HCT116 (cell line): ENCODE results near the gene UBE2D2. TPM values are rescaled to one million over a fixed set of nuclear protein-coding genes. Genes with fewer than 3 reads are reported as not detected.
"Not testable (repeated sequence)": the region's sequence is repeated elsewhere in the genome, so short reads cannot be mapped to it uniquely, and the experiment has no call there.

Source experiments
- ATAC-seq: fragments of 200-7000 bp; cut with Tn5 transposase; 2 replicates; pipeline ENCODE4 v1.9.1; 2020; ENCODE audit warnings: mild to moderate bottlenecking, moderate library complexity
- BruUV-seq: library from RNA; stranded (reverse); fragments of 400-500 nt; replicated peaks from 2 replicates; lab custom pipeline; 2021; lab: Mats Ljungman, UMichigan
- CTCF ChIA-PET: fragments of 300-600 bp; sonication (Branson Sonifier 250); formaldehyde crosslinking; loops from one replicate; lab custom pipeline; 2021; ENCODE audit warnings: antibody characterized with exemption; lab: Charles Lee
- POLR2A ChIA-PET: fragments of 300-600, 350-600 bp; sonication (Branson Sonifier 250); formaldehyde crosslinking; loops from one replicate; lab custom pipeline; 2021; ENCODE audit warnings: antibody characterized with exemption; lab: Charles Lee
- RAD21 ChIA-PET, 2 experiments: fragments of 300-600 bp; sonication (Branson Sonifier 250); formaldehyde crosslinking; loops; one replicate each; lab custom pipeline; 2023; ENCODE audit warnings: low total read pairs in 2 of 2; ENCODE audit not compliant: uncharacterized antibody in 2 of 2, unreplicated experiment in 2 of 2, low non-redundant PET in 1 of 2; lab: Charles Lee
- DNase-seq: peaks from one replicate; pipeline ENCODE4 v3.0.0-alpha.2; 2010; ENCODE audit warnings: low read depth, low spot score
- H2AFZ ChIP-seq: fragments of 200-600 bp; shearing (Covaris generic), sonication (generic); 2 replicates; pipeline ENCODE4 v1.6.1; 2017; ENCODE audit warnings: low read depth, mixed run types, mixed read lengths, antibody characterized with exemption, low read length; ENCODE audit not compliant: poor library complexity, severe bottlenecking
- H3K27ac ChIP-seq: 2 replicates; pipeline ENCODE4 v1.5.1; 2012; ENCODE audit warnings: low read depth, low read length
- H3K27me3 ChIP-seq: fragments of 200-600 bp; sonication (generic); 2 replicates; pipeline ENCODE4 v1.6.1; 2016; ENCODE audit warnings: mixed run types, low read length, mixed read lengths; ENCODE audit not compliant: insufficient read depth
- H3K36me3 ChIP-seq, 2 experiments: fragments of 200-500 bp in 1 of 2; fragments of 200-600 bp in 1 of 2; sonication (Bioruptor generic) in 1 of 2; sonication (generic) in 1 of 2; 2 replicates each; pipeline versions ENCODE4 v1.5.1 to v1.6.1; 2014 to 2016; ENCODE audit warnings: low read length in 2 of 2, inconsistent platforms in 1 of 2, mixed read lengths in 1 of 2, mixed run types in 1 of 2; ENCODE audit not compliant: insufficient read depth in 2 of 2, control insufficient read depth in 1 of 2
- H3K4me1 ChIP-seq, 2 experiments: fragments of 200-600 bp in 1 of 2; sonication (generic) in 1 of 2; 2 replicates each; pipeline versions ENCODE4 v1.5.1 to v1.6.1; 2012 to 2017; ENCODE audit warnings: low read length in 2 of 2, inconsistent platforms in 1 of 2, mild to moderate bottlenecking in 1 of 2, mixed read lengths in 1 of 2, mixed run types in 1 of 2, moderate library complexity in 1 of 2; ENCODE audit not compliant: insufficient read depth in 2 of 2, control insufficient read depth in 1 of 2
- H3K4me2 ChIP-seq: fragments of 200-600 bp; sonication (generic); 2 replicates; pipeline ENCODE4 v1.6.1; 2017; ENCODE audit warnings: mixed run types, low read length, mixed read lengths
- H3K4me3 ChIP-seq, 2 experiments: fragments of 200-600 bp in 1 of 2; sonication (generic) in 1 of 2; replicated peaks in 1 of 2; 2 replicates each; pipeline ENCODE4 v1.5.1; 2011 to 2016; ENCODE audit warnings: low read length in 2 of 2, control low read depth in 1 of 2, low read depth in 1 of 2, mild to moderate bottlenecking in 1 of 2, mixed read lengths in 1 of 2, mixed run types in 1 of 2
- H3K79me2 ChIP-seq: fragments of 200-600 bp; sonication (generic); 2 replicates; pipeline ENCODE4 v1.6.1; 2017; ENCODE audit warnings: mild to moderate bottlenecking, mixed run types, low read length, moderate library complexity, mixed read lengths; ENCODE audit not compliant: insufficient read depth
- H3K9ac ChIP-seq: fragments of 200-600 bp; sonication (generic); 2 replicates; pipeline ENCODE4 v1.6.1; 2016; ENCODE audit warnings: low read length, mixed read lengths
- H3K9me2 ChIP-seq: fragments of 200-600 bp; sonication (generic), shearing (Covaris generic); 2 replicates; pipeline ENCODE4 v1.6.1; 2017; ENCODE audit warnings: mixed run types, mild to moderate bottlenecking, moderate library complexity; ENCODE audit not compliant: insufficient read depth
- H3K9me3 ChIP-seq, 2 experiments: fragments of 200-500 bp in 1 of 2; fragments of 200-600 bp in 1 of 2; sonication (Bioruptor generic) in 1 of 2; sonication (generic) in 1 of 2; 2 replicates each; pipeline ENCODE4 v1.6.1; 2014 to 2017; ENCODE audit warnings: low read length in 2 of 2, mixed read lengths in 2 of 2, inconsistent platforms in 1 of 2, low read depth in 1 of 2, mild to moderate bottlenecking in 1 of 2, mixed run types in 1 of 2, moderate library complexity in 1 of 2; ENCODE audit not compliant: control insufficient read depth in 1 of 2, insufficient read depth in 1 of 2
- H4K20me1 ChIP-seq: fragments of 200-600 bp; sonication (generic), shearing (Covaris generic); 2 replicates; pipeline ENCODE4 v1.6.1; 2017; ENCODE audit warnings: mixed run types, mild to moderate bottlenecking, moderate library complexity; ENCODE audit not compliant: insufficient read depth
- MAX ChIP-seq: IDR thresholded peaks from 2 replicates; pipeline ENCODE4 v1.6.1; 2012
- RAD21 ChIP-seq: IDR thresholded peaks from 2 replicates; pipeline ENCODE4 v1.6.1; 2012; ENCODE audit warnings: low read depth, mild to moderate bottlenecking
- YY1 ChIP-seq: IDR thresholded peaks from 2 replicates; pipeline ENCODE4 v1.6.1; 2011; ENCODE audit warnings: low read length, low read depth, moderate library complexity, mild to moderate bottlenecking; ENCODE audit not compliant: insufficient replicate concordance; ENCODE audit errors: extremely low read depth
- intact Hi-C: fragments of 100-400 bp; cut with micrococcal nuclease; formaldehyde crosslinking; loops from 2 replicates; pipeline ENCODE4 v1.10.0; 2022
- total RNA-seq: library from RNA; stranded (reverse); gene quantifications from one replicate; pipeline ENCODE4 v1.2.1, GENCODE V29; 2021; ENCODE audit not compliant: unreplicated experiment
- TF ChIP-seq, protein P1 (sequence below), 3 experiments: fragments of 200-600 bp in 1 of 3; sonication (generic) in 1 of 3; IDR thresholded peaks in 2 of 3; conservative IDR thresholded peaks in 1 of 3; 2 replicates each; pipeline ENCODE4 v1.5.1; 2012 to 2017; ENCODE audit warnings: low read depth in 2 of 3, low read length in 2 of 3, antibody characterized with exemption in 1 of 3, borderline replicate concordance in 1 of 3, control low read depth in 1 of 3, mild to moderate bottlenecking in 1 of 3, mixed read lengths in 1 of 3, mixed run types in 1 of 3, moderate library complexity in 1 of 3; ENCODE audit not compliant: insufficient read depth in 1 of 3

The UBE2D2 gene
- total RNA-seq, 1 experiment from 2014 or later = 140 TPM

GRCh38 chr5:139513434-139513833, 47.7 kb upstream of the UBE2D2 start:
- H3K4me1 ChIP-seq, BruUV-seq, H3K36me3 ChIP-seq, H3K9me3 ChIP-seq, H3K79me2 ChIP-seq, H3K4me2 ChIP-seq, H3K4me3 ChIP-seq, H3K27ac ChIP-seq, H3K9ac ChIP-seq, H3K9me2 ChIP-seq, H4K20me1 ChIP-seq, H3K27me3 ChIP-seq, H2AFZ ChIP-seq: not testable (repeated sequence)
- peak; percentile 83 for ATAC-seq
- ChIA-PET RAD21 (interaction anchor here (1.1 to 1.2 kb wide), 4 partner anchors 31 to 92 kb away, joined by 3 to 14 read pairs (median 4); partner anchors contain the start of gene STING1 (in 1 of the 2)), POLR2A (interaction anchor here (1.0 kb wide), 1 partner anchor 91 kb away, joined by 3 read pairs; no protein-coding TSS in a partner anchor), CTCF (interaction anchor here (1.0 to 4.5 kb wide), 8 partner anchors 17 to 93 kb away, joined by 3 to 86 read pairs (median 6); partner anchors contain the start of genes DNAJC18 and STING1)
- peak; percentile 76 for DNase-seq
- TF ChIP-seq RAD21 (peak; percentile 97), YY1 (peak; percentile 45), MAX (peak; percentile 84)
- TF ChIP-seq, protein P1, sequence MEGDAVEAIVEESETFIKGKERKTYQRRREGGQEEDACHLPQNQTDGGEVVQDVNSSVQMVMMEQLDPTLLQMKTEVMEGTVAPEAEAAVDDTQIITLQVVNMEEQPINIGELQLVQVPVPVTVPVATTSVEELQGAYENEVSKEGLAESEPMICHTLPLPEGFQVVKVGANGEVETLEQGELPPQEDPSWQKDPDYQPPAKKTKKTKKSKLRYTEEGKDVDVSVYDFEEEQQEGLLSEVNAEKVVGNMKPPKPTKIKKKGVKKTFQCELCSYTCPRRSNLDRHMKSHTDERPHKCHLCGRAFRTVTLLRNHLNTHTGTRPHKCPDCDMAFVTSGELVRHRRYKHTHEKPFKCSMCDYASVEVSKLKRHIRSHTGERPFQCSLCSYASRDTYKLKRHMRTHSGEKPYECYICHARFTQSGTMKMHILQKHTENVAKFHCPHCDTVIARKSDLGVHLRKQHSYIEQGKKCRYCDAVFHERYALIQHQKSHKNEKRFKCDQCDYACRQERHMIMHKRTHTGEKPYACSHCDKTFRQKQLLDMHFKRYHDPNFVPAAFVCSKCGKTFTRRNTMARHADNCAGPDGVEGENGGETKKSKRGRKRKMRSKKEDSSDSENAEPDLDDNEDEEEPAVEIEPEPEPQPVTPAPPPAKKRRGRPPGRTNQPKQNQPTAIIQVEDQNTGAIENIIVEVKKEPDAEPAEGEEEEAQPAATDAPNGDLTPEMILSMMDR (IDR thresholded peaks at IDR 0.05 in 2 of 3, conservative IDR thresholded peaks at IDR 0.05 in 1 of 3; ENCODE audit: borderline replicate concordance in 1 of 3, insufficient read depth in 1 of 3, low read depth in 2 of 3, low read length in 2 of 3) = peak; percentile 79 to 94 (median 83)
- intact Hi-C loops = loop anchor here (1.0 kb wide), 1 partner anchor 91 kb away; no protein-coding TSS in a partner anchor
